Dedifferentiated amniotic fluid mesenchymal stem cell (primary cell): ENCODE data around the gene RAPGEFL1.
A peak's percentile ranks its signal among the peaks of the same experiment; 100 is the strongest.
"Not testable (repeated sequence)": the region's sequence is repeated elsewhere in the genome, so short reads cannot be mapped to it uniquely, and the experiment has no call there.

Experiments used
- DNase-seq: peaks from one replicate; pipeline ENCODE4 v3.0.0-alpha.2; 2016; ENCODE audit errors: extremely low spot score

Gene RAPGEFL1

DNA sequence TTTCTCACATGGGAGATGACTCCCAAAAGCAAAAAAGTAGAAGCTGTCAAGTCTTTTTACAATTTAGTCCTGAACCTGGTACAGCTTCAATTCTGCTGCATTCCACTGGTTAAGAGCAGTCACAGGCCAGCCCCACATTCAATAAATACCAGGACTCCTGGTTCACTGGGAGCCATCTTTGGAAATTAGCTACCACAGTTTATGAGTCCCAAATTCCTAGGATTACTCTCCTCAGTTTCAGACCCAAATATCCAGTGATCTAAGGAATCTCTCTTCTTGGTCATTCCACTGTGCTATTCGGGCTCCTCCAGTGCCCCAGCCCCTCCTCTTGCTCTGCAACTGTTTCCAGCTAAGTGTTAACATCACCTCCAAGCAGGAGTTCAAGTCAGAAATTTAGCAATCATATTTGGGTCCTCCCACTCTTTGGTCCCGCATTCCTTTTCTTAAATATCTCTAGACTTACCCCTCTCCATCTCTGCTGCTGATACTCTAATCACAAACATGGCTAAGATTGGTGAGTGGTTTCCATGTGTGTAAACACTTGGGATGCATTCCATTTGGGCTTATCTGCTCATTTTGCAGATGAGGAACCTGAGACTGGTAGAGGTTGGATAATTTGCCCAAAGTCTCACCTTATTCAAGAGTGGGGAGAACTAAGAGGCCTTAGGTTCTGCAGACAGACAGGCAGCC lies 32.3 kb downstream of the RAPGEFL1 start:
- peak; percentile 47 for DNase-seq

DNA sequence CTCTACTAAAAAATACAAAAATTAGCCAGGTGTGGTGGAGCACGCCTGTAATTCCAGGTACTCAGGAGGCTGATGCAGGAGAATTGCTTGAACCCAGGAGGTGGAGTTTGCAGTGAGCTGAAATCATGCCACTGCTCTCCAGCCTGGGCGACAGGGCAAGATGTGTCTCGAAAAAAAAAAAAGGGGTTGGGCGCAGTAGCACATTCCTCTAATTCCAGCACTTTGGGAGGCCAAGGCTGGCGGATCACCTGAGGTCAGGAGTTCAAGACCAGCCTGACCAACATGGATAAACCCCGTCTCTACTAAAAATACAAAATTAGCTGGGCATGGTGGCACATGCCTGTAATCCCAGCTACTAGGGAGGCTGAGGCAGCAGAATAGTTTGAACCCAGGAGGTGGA lies 36.6 kb downstream of the RAPGEFL1 start:
- not testable (repeated sequence) for DNase-seq

DNA sequence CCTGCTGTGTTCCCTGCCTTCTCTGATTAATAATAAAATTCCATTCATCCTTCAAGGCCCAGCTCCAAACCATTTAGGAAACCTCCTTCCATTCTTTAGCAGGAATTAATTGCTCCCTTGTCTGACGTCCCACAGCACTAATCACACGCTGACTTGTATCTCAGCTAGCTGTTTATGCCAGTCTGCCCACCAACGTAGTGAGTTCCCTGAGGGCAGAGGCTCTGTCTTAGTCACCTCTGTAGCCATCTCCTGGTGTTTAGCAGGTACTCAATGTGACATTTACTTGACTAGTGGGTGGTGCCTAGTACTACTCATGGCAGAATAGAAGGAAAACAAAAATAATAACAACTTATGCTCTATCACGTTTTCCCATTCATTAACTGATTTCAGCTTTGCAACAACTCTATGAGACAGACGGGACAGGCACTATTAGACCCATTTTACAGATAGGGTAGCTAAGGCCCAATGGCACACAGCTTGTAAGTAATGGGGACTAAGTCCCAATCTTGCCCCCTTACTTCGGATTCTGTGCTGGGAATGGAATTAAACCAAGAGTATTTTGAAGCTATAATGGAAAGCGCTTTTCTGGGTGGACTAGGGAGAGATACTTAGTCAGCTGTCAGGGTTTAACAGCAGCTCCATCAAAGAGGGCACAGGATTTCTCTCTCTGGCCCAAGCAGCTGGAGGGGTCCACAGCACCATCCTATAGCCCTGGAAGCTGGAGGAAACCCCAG lies 40.9 kb downstream of the RAPGEFL1 start:
- no peak for DNase-seq

DNA sequence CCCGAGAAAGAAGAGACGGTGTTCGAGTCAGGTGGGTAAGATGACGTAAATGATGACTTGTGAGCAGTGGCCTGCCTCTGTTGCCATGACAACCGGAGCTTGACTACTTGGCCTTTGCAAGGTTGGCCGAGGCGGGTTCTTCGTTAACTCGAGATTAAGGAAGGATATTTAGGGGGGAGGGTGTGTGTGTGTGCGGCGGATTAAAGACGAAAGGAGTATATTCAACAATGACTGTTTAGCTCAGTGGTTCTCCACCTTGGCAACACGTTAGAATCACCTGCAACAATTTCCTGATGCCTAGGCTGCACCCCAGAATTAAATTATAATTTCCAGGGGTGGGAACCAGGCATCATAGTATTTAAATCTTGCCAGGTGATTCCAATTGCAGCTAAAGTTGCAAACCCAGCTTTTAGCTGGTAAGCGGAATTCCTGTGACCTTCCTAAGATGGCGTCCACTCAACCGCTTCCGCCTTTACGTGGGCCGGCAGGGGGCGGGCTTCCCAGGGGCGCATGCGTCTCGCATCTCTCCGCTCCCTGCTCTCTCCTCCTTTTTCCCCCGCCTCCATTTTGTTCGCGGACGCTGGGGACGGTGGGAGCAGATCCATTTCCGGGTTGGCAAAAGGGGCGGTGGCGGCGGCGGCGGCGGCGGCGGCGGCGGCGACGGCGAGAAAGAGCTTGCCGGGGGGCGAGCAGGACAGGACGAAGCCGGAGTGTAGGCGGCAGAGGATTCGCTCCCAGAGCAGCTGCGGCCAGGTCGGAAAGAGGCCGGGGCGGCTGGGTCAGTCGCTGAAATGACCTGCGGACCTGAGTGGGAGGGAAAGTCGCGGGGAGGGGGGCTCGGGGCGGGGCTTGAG lies 41.7 kb downstream of the RAPGEFL1 start, which contains the start of gene WIPF2:
TSS of gene WIPF2 (plus strand) at position 565 of the 854 bp plus-strand sequence. CDS start 37,156 bp downstream, outside the sequence.
- DNase-seq: peak; percentile 97

DNA sequence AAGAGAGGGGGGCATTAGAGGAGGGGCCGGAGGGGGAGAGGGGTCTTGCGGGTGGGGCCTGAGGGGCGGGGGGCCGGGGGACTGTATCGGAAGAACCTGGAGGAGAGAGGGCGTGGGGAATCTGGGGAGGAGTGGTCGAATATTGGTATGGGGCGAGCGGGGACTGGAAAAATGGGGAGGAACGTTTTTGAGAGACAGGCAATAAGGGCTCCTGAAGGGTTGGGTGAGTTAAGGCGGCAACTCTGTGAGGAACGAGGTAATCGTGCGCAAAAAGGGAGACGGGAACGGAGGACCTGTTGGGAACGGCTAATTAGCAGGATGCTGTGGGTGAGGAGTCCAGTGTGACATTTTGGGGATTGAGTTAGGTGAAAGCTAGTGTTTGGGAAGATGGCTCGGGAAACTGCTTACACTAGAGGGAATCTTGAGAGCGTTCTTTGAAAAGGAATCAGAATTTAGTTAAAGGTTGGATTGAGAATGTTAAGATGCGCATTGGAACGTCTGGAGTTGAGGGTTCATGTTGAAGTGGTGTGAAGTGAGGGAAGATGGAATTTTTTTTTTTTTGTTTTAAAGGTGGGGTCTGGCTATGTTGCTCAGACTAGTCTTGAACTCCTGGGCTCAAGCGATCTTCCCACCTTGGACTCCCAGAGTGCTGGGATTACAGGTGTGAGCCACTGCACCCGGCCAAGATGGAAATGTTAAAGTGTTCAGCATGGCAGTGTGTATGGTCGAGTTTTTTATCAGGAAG lies 42.5 kb downstream of the RAPGEFL1 start:
- peak; percentile 29 for DNase-seq

DNA sequence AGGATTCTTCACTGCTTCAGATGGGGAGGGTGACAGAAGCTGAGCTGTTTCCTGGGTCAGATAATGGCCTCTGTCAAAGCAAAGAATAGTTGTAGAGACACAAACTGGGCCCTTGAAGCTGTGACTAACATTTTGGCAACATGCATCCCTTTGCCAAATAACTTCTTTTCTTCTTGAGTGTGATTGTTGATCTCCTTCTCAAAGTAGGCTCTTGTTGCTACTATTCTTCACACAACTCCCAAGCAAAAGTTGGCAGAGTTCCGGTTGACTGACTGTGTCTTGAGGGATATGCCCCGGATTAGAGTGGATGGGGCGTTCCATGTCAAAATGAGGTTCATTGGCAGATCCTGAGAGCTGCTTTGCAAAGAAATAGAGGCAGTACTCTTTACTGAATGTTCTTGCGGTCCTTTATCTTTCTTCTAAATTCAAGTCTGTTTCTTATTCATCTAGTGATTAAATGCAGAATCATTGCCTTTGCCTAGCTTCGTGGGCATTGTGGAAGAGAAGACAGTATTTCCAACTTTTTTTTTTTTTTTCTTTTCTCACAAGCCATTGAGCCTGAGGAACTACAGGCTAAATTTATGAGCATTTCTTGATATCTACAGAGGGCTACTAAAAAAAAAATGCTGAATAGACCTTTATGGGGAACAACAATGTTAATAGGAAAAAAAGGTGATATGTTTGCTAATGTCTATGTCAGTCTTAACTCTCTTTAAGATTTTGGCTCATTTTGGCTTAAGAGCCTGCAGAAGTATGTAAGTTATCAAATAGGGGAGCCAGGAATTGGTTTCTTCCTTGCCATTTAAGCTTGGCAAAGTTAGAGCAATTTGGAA lies 47.7 kb downstream of the RAPGEFL1 start:
- DNase-seq: no peak

DNA sequence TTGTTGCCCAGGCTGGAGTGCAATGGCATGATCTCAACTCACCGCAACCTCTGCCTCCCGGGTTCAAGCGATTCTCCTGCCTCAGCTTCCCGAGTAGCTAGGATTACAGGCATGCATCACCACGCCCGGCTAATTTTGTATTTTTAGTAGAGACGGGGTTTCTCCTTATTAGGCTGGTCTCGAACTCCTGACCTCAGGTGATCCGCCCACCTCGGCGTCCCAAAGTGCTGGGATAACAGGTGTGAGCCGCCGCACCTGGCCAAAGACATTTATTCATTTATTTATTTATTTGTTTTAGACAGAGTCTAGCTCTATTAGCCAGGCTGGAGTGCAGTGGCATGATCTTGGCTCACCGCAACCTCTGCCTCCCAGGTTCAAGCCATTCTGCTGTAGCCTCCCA lies 51.9 kb downstream of the RAPGEFL1 start:
- not testable (repeated sequence) for DNase-seq

DNA sequence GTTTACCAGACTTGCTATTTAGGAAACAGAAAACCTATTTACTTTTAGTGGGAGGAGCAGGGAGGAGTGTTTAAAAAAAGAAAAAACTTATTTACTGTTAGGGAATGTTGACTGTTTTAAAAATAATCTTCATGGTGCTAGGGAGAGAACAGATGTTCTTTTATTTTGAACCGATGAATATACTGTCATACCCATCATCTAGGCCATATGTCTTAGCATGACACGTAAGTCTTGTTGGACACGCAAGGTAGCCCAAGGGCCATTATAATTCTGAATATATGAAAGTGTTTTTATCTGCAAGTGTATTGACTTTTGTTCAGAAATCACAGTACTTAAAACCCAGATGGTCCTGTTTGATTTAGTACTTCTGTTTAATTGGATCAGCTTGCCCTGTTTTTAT lies 53.4 kb downstream of the RAPGEFL1 start:
- DNase-seq: no peak

DNA sequence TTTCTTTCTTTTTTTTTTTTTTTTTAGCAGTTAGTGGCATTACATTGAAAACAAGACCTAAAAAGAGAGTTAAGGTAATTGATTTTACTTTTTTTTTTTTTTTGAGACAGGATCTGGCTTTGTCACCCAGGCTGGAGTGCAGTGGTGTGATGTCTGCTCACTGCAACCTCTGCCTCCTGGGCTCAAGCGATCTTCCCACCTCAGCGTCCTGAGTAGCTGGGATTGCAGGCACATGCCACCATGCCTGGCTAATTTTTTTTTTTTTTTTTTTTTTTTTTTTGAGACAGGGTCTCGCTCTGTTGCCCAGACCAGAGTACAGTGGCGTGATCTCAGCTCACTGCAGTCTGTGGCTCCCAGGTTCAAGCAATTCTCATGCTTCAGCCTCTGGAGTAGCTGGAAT lies 54.7 kb downstream of the RAPGEFL1 start:
- not testable (repeated sequence) for DNase-seq

DNA sequence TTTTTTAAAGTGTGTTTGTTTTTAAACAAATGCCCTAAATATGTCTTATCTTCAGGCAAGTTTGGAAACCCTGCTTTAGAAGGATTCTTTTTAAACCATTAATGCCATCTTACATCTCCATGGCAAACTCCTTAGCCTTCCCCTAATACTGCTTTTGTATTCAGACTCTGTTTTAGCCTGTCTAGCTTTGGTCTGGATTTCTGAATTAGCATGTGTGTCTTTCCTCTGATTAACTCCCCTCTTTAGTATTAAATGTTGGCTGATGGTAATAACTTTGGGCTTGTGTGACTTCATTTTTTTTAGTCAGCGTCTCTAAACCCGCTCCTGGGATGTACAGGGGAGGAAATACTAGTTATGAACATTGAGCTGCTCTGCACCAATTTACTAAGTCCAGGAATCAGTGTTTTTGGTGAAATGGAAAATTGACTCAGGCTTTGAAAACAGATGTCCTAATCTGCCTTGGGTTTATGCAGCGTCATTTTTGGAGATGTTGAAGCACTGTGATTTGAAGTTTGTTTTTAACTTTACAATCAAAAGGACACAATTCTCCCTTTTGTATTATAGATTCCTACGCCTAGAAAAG lies 64.1 kb downstream of the RAPGEFL1 start:
- no peak for DNase-seq

DNA sequence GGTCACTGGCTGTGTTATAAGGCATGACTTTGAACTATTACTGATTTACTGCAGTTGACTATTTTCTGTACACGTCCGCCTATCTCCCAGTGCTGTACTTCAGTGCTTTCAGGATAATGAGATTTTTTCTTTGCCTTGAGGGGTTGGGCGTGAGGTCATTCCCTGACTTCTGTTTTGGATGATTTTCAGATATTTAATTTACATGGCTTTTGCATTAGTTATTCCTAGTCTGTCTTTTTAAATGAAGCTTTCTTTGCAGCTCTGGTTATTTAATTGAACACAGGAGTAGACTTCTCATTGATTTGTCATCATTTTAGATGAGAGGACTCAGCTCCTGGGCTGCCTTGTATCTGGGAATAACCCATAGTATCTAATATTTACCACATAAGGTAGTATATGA lies 65.5 kb downstream of the RAPGEFL1 start:
- no peak for DNase-seq

DNA sequence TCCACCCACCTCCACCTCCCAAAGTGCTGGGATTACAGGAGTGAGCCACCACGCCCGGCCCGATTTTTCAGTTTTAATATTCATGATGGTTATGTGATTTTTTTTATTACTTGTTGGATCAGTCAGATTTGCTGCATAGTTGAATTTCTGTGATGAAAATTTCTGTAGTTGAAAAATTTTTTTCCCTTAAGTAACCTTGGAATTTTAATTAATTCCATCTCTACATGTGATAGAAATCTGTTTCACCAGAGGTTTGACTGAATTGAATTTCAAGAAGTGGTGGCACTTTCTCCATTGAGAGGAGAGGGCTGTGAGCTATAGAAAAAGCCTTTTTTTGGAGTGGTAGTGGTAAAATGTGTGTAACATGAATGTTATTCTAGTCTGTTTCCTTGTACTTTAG lies 66.5 kb downstream of the RAPGEFL1 start:
- DNase-seq: peak; percentile 32

DNA sequence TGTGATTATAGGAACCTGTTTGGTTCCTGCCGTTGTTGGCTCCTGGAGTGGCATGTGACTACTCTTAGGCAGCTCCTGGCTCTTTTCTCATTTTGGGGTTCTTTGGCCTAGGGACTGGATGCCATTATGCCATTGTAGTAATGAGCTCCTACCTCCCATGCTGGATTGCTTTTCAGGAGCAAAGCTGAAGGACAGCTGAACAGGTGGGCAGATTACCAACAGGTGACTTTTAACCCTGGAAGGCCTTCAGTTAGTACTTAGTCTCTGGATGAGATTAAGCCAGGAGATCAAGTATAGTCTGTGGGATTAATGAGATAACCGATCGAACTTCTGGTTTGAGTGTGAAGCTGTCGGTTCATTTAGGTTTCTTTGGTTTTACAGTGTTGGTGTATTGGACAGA lies 67.0 kb downstream of the RAPGEFL1 start:
- DNase-seq: no peak
